COLO668 (cell line): Measurements from ENCODE around the gene SYT1.
A peak's percentile ranks its signal among the peaks of the same experiment; 100 is the strongest.

Source experiments
- DNase-seq: peaks from one replicate; lab custom pipeline; 2025; ENCODE audit not compliant: unreplicated experiment; lab: John Stamatoyannopoulos, UW

The SYT1 gene

GRCh38 chr12:79381248-79382208 is 517.0 kb downstream of the SYT1 start:
- no peak for DNase-seq

GRCh38 chr12:79384551-79384950 is 520.0 kb downstream of the SYT1 start:
- DNase-seq = no peak

GRCh38 chr12:79388011-79388410 is 523.4 kb downstream of the SYT1 start:
- no peak for DNase-seq

- no peak for DNase-seq
Measured at GRCh38 chr12:79393842-79394241, 529.3 kb downstream of the SYT1 start.

GRCh38 chr12:79397609-79398008 is 533.0 kb downstream of the SYT1 start:
- DNase-seq = no peak

GRCh38 chr12:79400481-79400880 is 535.9 kb downstream of the SYT1 start:
- DNase-seq = no peak

- DNase-seq = no peak
Measured at GRCh38 chr12:79402606-79403005, 538.0 kb downstream of the SYT1 start.

- DNase-seq = no peak
Measured at GRCh38 chr12:79406993-79407392, 542.4 kb downstream of the SYT1 start.

GRCh38 chr12:79407671-79408622 is 543.4 kb downstream of the SYT1 start:
- DNase-seq = peak; percentile 24

GRCh38 chr12:79408689-79409088 is 544.1 kb downstream of the SYT1 start:
- no peak for DNase-seq

GRCh38 chr12:79409562-79409961 is 545.0 kb downstream of the SYT1 start:
- no peak for DNase-seq

GRCh38 chr12:79411791-79412190 is 547.2 kb downstream of the SYT1 start:
- no peak for DNase-seq

- DNase-seq = no peak
Measured at GRCh38 chr12:79413796-79414195, 549.2 kb downstream of the SYT1 start.

GRCh38 chr12:79414252-79414651 is 549.7 kb downstream of the SYT1 start:
- no peak for DNase-seq

GRCh38 chr12:79415321-79415720 is 550.7 kb downstream of the SYT1 start:
- no peak for DNase-seq

- no peak for DNase-seq
Measured at GRCh38 chr12:79415746-79416435, 551.3 kb downstream of the SYT1 start.

GRCh38 chr12:79420146-79420618 is 555.6 kb downstream of the SYT1 start:
- DNase-seq = no peak

- no peak for DNase-seq
Measured at GRCh38 chr12:79421236-79421740, 556.7 kb downstream of the SYT1 start.

- no peak for DNase-seq
Measured at GRCh38 chr12:79422060-79422812, 557.7 kb downstream of the SYT1 start.

- no peak for DNase-seq
Measured at GRCh38 chr12:79423560-79423959, 559.0 kb downstream of the SYT1 start.
